Measurements from ENCODE around the gene ABHD2. TPM values are rescaled to one million over a fixed set of nuclear protein-coding genes. Genes with fewer than 3 reads are reported as not detected.

ABHD2 gene
- total RNA-seq, 2 experiments from 2014 or later, result 16.1 to 22.8 TPM

- no peaks in the 10 kb centered on the region for H3K79me2 ChIP-seq (ENCODE audit: insufficient read depth, low read depth, low read length)
- intact Hi-C loops (cut with micrococcal nuclease; ENCODE audit: unreplicated experiment), result no loop called here
- H3K27ac ChIP-seq (ENCODE audit: low read depth, low read length, poor library complexity, severe bottlenecking), result no peak overlapping the region
- DNase-seq (ENCODE audit: low spot score), result no peak
- no peak overlapping the region for H3K4me3 ChIP-seq (ENCODE audit: low read depth, low read length, poor library complexity, severe bottlenecking)
- no peak overlapping the region for H3K4me2 ChIP-seq (ENCODE audit: low read length)
- H3K9me2 ChIP-seq (ENCODE audit: insufficient read depth, low read length), result no peaks in the 10 kb centered on the region
- H4K20me1 ChIP-seq (ENCODE audit: insufficient read depth, low read length), result no peaks in the 10 kb centered on the region
- no peak for TF ChIP-seq EZH2phosphoT487 (IDR thresholded peaks at IDR 0.05; ENCODE audit: borderline replicate concordance, low read depth, low read length)
- TF ChIP-seq CTCF (conservative IDR thresholded peaks at IDR 0.05; ENCODE audit: low read length), result no peak
- no peaks in the 10 kb centered on the region for H3K9me3 ChIP-seq (ENCODE audit: low read length)
- H3K36me3 ChIP-seq (ENCODE audit: insufficient read depth, low read length), result peaks cover 8% of the 10 kb centered on the region; the same call in 1 of the 2 replicates
- BruUV-seq (replicated peaks), result no TSS peak
- CTCF ChIA-PET (ENCODE audit: unreplicated experiment), result no interaction called here
- H3K4me1 ChIP-seq (ENCODE audit: insufficient read depth, low read length, poor library complexity, severe bottlenecking), result peaks cover 9% of the 10 kb centered on the region
- no peak overlapping the region for H2AFZ ChIP-seq (ENCODE audit: low read length)
- POLR2A ChIA-PET, result no interaction called here
Observed at GRCh38 chr15:89116404-89116803, 28.1 kb downstream of the ABHD2 start.

GRCh38 chr15:89117790-89118189 lies 29.5 kb downstream of the ABHD2 start:
- Histone ChIP-seq H3K36me3 (ENCODE audit: insufficient read depth, low read length) (peaks cover 8% of the 10 kb centered on the region; the same call in 1 of the 2 replicates), H3K9me3 (ENCODE audit: low read length) (no peaks in the 10 kb centered on the region), H3K79me2 (ENCODE audit: insufficient read depth, low read depth, low read length) (no peaks in the 10 kb centered on the region), H3K9me2 (ENCODE audit: insufficient read depth, low read length) (no peaks in the 10 kb centered on the region), H3K4me2 (ENCODE audit: low read length) (no peak overlapping the region), H4K20me1 (ENCODE audit: insufficient read depth, low read length) (no peaks in the 10 kb centered on the region), H3K27ac (ENCODE audit: low read depth, low read length, poor library complexity, severe bottlenecking) (no peak overlapping the region), H3K4me1 (ENCODE audit: insufficient read depth, low read length, poor library complexity, severe bottlenecking) (peaks cover 4% of the 10 kb centered on the region), H2AFZ (ENCODE audit: low read length) (no peak overlapping the region), H3K4me3 (ENCODE audit: low read depth, low read length, poor library complexity, severe bottlenecking) (no peak overlapping the region)
- no TSS peak for BruUV-seq (replicated peaks)
- DNase-seq (ENCODE audit: low spot score), result no peak
- CTCF ChIA-PET (ENCODE audit: unreplicated experiment), result no interaction called here
- TF ChIP-seq EZH2phosphoT487 (IDR thresholded peaks at IDR 0.05; ENCODE audit: borderline replicate concordance, low read depth, low read length), result no peak
- TF ChIP-seq CTCF (conservative IDR thresholded peaks at IDR 0.05; ENCODE audit: low read length), result no peak
- POLR2A ChIA-PET, result no interaction called here
- intact Hi-C loops (cut with micrococcal nuclease; ENCODE audit: unreplicated experiment), result no loop called here

- POLR2A ChIA-PET, result no interaction called here
- intact Hi-C loops (cut with micrococcal nuclease; ENCODE audit: unreplicated experiment), result no loop called here
Observed at GRCh38 chr15:89118481-89118989, 30.3 kb downstream of the ABHD2 start.

More at GRCh38 chr15:89118481-89118989, 30.3 kb downstream of the ABHD2 start:
- Histone ChIP-seq H3K9me3 (ENCODE audit: low read length) (no peaks in the 10 kb centered on the region), H3K27ac (ENCODE audit: low read depth, low read length, poor library complexity, severe bottlenecking) (no peak overlapping the region), H2AFZ (ENCODE audit: low read length) (no peak overlapping the region), H3K36me3 (ENCODE audit: insufficient read depth, low read length) (peaks cover 8% of the 10 kb centered on the region; the same call in 1 of the 2 replicates), H3K79me2 (ENCODE audit: insufficient read depth, low read depth, low read length) (no peaks in the 10 kb centered on the region), H3K4me2 (ENCODE audit: low read length) (no peak overlapping the region), H3K4me1 (ENCODE audit: insufficient read depth, low read length, poor library complexity, severe bottlenecking) (peaks cover 4% of the 10 kb centered on the region), H4K20me1 (ENCODE audit: insufficient read depth, low read length) (no peaks in the 10 kb centered on the region), H3K9me2 (ENCODE audit: insufficient read depth, low read length) (no peaks in the 10 kb centered on the region), H3K4me3 (ENCODE audit: low read depth, low read length, poor library complexity, severe bottlenecking) (no peak overlapping the region)
- no peak for DNase-seq (ENCODE audit: low spot score)
- no TSS peak for BruUV-seq (replicated peaks)
- CTCF ChIA-PET (ENCODE audit: unreplicated experiment), result no interaction called here
- TF ChIP-seq CTCF (conservative IDR thresholded peaks at IDR 0.05; ENCODE audit: low read length) (no peak), EZH2phosphoT487 (IDR thresholded peaks at IDR 0.05; ENCODE audit: borderline replicate concordance, low read depth, low read length) (no peak)

All from OCI-LY7 (cell line).